ENCODE data around the gene LCN9. TPM values are rescaled to one million over a fixed set of nuclear protein-coding genes. Genes with fewer than 3 reads are reported as not detected.

The LCN9 gene
- total and polyA plus RNA-seq, 7 donors = not detected

GRCh38 chr9:135690836-135691570 lies 27.9 kb downstream of the LCN9 start:
- no peak for DNase-seq
- Histone ChIP-seq H3K9me3 (no peaks in the 10 kb centered on the region), H3K27me3 (peaks cover 0 to 46% (median 6%) of the 10 kb centered on the region in 3 donors), H3K27ac (no peak overlapping the region), H3K4me3 (no peak overlapping the region), H3K4me1 (no peaks in the 10 kb centered on the region), H3K36me3 (no peaks in the 10 kb centered on the region)
- intact Hi-C loops (cut with DNase I) = no loop called here
- WGBS, 2 donors = 86 to 92% methylated on average over 19 of the region's 19 CpGs
- TF ChIP-seq, protein P1, sequence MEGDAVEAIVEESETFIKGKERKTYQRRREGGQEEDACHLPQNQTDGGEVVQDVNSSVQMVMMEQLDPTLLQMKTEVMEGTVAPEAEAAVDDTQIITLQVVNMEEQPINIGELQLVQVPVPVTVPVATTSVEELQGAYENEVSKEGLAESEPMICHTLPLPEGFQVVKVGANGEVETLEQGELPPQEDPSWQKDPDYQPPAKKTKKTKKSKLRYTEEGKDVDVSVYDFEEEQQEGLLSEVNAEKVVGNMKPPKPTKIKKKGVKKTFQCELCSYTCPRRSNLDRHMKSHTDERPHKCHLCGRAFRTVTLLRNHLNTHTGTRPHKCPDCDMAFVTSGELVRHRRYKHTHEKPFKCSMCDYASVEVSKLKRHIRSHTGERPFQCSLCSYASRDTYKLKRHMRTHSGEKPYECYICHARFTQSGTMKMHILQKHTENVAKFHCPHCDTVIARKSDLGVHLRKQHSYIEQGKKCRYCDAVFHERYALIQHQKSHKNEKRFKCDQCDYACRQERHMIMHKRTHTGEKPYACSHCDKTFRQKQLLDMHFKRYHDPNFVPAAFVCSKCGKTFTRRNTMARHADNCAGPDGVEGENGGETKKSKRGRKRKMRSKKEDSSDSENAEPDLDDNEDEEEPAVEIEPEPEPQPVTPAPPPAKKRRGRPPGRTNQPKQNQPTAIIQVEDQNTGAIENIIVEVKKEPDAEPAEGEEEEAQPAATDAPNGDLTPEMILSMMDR (IDR thresholded peaks at IDR 0.05) = no peak
- no peak for TF ChIP-seq POLR2A (IDR thresholded peaks at IDR 0.05)
- no peak for TF ChIP-seq POLR2AphosphoS5 (IDR thresholded peaks at IDR 0.05)
- TF ChIP-seq EP300 (IDR thresholded peaks at IDR 0.05) = no peak

DNA sequence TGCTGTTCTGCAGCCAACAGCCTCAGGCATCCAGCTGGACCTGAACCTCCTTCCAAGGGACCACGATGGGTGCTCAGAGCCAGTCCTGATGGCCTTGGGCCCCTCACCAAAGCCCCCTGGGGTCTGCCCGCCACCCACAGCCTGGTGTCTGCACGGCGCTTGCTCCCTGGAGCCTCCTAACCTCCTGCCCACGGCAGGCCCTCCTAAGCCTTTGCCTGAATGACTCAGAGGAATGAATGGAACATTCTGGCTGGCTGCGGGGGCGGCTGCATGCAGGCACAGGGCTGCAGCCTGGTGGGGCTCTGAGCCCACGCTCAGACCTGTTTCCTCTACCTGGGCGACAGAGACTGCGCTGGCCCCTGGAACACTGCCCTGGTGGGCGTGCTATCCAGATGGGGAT lies 29.3 kb downstream of the LCN9 start:
- H3K27me3 ChIP-seq = peaks cover 0 to 45% (median 6%) of the 10 kb centered on the region in 3 donors
- intact Hi-C loops (cut with DNase I) = no loop called here
- 81 to 84% methylated on average over 11 of the region's 11 CpGs for WGBS, 2 donors
- H3K9me3 ChIP-seq = no peaks in the 10 kb centered on the region
- no peak overlapping the region for H3K4me3 ChIP-seq
- H3K27ac ChIP-seq = no peak overlapping the region
- H3K36me3 ChIP-seq = no peaks in the 10 kb centered on the region
- TF ChIP-seq EP300 (IDR thresholded peaks at IDR 0.05) (no peak), POLR2AphosphoS5 (IDR thresholded peaks at IDR 0.05) (no peak), POLR2A (IDR thresholded peaks at IDR 0.05) (no peak)
- TF ChIP-seq, protein P1 (IDR thresholded peaks at IDR 0.05) = no peak
- no peak for DNase-seq
- no peaks in the 10 kb centered on the region for H3K4me1 ChIP-seq

- no peaks in the 10 kb centered on the region for H3K9me3 ChIP-seq
- WGBS, 2 donors = 70 to 80% methylated on average over 16 of the region's 16 CpGs
- no peak overlapping the region for H3K27ac ChIP-seq
- no peak overlapping the region for H3K4me3 ChIP-seq
- H3K27me3 ChIP-seq = peaks cover 0 to 38% (median 6%) of the 10 kb centered on the region in 3 donors
- TF ChIP-seq EP300 (IDR thresholded peaks at IDR 0.05) = no peak
- no peak for TF ChIP-seq POLR2AphosphoS5 (IDR thresholded peaks at IDR 0.05)
- TF ChIP-seq, protein P1 (IDR thresholded peaks at IDR 0.05) = no peak
- no peak for TF ChIP-seq POLR2A (IDR thresholded peaks at IDR 0.05)
- no peaks in the 10 kb centered on the region for H3K4me1 ChIP-seq
- no peaks in the 10 kb centered on the region for H3K36me3 ChIP-seq
- no peak for DNase-seq
- intact Hi-C loops (cut with DNase I) = no loop called here
Measured at GRCh38 chr9:135693265-135693664, 30.2 kb downstream of the LCN9 start.

- intact Hi-C loops (cut with DNase I) = no loop called here
- H3K36me3 ChIP-seq = no peaks in the 10 kb centered on the region
- H3K4me1 ChIP-seq = no peaks in the 10 kb centered on the region
- H3K4me3 ChIP-seq = no peak overlapping the region
- no peak overlapping the region for H3K27ac ChIP-seq
- WGBS, 2 donors = 74 to 82% methylated on average over 11 of the region's 11 CpGs
- H3K27me3 ChIP-seq = peaks cover 0 to 38% (median 6%) of the 10 kb centered on the region in 3 donors
- TF ChIP-seq EP300 (IDR thresholded peaks at IDR 0.05) = no peak
- no peak for TF ChIP-seq POLR2A (IDR thresholded peaks at IDR 0.05)
- TF ChIP-seq, protein P1 (IDR thresholded peaks at IDR 0.05) = no peak
- no peak for TF ChIP-seq POLR2AphosphoS5 (IDR thresholded peaks at IDR 0.05)
- no peaks in the 10 kb centered on the region for H3K9me3 ChIP-seq
- DNase-seq = no peak
Measured at GRCh38 chr9:135693771-135694170, 30.7 kb downstream of the LCN9 start.
